HG02642 (cell line): ENCODE measurements around the gene KCNQ5.

Experiments
- ATAC-seq: cut with Tn5 transposase; IDR thresholded peaks from one replicate; pipeline ENCODE4 v1.9.1; 2021; ENCODE audit warnings: mild to moderate bottlenecking; ENCODE audit not compliant: unreplicated experiment, poor library complexity

KCNQ5 gene

DNA sequence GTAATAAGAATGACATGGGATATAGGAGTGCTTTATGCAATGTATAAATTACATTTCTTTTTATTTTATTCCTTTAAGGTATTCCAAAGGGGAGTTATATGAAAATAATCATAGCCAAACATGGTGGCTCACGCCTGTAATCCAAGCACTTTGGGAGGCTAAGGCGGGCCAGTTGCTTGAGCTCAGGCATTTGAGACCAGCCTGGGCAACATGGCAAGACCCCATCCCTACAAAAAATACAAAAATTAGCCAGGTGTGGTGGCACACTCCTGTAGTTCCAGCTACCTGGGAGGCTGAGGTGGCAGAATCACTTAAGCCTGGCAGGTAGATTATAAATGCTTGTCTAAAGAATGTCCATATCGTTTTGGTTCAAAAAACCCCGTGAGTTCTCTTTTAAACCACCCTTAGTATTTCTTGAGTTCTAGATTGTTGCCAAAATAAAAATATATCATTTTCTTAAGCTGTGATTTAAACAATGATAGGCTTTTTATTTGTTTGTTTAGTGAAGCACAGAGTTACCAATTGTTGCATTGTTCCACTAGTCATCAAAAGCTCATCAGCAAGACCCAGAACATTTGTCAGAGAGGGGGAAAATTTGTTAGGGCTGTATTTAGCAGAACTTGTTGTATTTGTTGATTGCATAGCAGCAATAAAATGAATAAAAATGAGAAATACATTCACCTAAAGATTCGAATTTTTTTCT lies 457.2 kb downstream of the KCNQ5 start:
- no peak for ATAC-seq

DNA sequence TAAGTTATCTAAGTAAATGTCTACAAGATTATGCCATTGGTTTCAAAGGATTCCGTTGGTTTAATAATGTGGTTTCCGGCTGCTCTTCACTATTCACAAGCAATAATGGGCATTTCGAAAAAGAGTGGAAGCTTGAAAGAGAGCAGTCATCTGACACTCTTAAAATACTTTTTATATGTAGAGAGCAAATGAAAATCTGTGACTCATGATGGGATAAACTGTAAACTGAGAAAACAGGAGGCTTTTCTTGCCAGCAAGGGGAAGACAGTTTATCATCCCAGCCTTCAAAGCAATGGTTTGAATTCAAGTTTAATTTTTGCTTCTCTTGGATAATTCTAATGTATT lies 457.7 kb downstream of the KCNQ5 start:
- ATAC-seq: no peak

DNA sequence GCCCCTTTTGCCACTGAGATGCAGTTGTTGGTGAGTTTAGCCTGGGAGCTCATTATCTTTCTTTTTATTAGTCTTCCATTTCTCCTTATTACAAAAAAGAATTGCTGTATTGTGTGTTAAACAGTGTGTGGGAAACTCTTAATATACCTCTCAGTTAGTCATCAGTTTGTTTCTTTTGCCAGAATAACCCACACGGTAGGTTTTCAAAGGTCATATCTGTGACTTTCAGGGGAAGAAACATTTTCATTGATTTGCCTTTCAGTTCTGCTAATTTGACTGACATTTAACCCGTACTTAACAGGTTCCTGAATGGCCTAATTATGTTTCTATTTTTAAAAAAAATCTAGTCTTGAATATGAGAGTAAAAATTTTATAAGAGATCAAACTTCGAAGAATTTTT lies 458.1 kb downstream of the KCNQ5 start:
- peak; percentile 72 for ATAC-seq

DNA sequence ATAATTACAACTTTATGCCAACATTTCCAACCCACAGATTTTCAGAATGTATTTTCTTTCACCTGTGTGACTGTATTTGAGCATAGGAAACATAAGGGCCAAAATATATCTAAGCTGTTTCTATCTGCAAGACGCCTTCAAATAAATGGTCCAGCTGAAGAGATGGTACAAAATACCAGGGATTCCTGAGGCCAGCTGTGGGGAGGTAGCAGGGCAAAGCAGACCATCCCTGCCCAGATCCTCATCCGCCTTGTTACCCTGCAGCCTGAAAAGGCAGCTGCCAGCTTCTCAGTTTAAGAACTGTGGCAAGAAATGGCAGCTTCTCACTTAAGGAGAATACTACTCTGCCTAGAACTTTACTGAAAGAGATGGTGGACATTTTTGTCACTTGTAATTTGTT lies 460.1 kb downstream of the KCNQ5 start:
- no peak for ATAC-seq

DNA sequence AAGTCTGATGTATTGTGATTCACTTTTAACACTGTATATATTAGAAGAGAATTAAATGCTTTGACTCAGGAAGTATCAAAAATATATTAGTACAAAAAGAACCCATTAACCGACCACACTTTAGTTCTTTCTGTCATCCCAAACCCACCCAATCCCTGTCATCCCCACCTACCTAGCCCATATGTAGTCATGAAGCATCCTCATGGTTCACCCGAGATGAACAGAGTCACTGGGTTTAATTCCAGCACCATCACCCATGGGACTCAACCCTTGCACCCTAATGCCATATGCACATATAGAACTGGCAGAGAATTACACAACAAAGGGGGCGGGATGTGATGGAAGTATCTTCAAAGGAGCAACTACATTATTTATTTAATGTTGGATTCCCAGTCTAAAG lies 462.0 kb downstream of the KCNQ5 start:
- ATAC-seq: no peak

DNA sequence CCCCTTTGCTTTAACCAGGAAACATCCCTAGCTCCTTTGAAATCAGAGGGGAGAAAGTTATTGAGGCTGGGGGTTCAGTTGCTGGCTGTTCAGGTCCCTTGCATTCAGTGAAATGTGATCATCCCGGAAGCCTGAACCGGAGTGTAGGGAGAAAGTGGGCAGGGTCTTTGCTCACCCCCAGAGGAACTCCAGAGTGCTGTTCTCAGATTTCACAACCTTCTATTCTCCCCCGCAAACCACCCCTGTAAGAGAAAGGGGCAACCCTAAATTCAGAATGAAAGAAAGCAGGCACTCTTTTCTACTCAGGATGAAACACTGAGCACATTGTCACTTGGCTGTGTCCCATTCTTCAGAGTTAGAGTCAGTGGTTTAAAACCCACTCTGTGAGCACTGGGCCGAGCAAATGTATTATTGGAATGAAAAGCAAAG lies 463.6 kb downstream of the KCNQ5 start:
- peak; percentile 73 for ATAC-seq

DNA sequence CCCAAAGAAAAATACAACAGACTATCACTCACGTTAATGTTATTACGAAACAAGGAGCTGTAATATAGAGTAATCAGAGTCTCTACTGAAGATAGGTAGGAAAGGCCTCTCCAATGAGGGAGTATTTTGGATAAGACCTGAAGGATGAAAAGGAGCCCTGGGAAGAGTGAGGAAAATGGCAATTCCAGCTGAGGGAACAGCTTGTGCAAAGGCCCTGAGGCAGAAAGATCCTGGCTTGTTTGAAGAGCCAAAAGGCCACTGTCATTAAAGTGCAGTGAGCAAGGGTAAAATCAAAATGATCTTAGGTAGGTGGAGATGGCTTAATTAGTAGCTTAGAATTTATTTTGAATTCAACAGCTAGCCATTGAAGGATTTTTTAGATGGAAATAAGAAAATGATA lies 464.9 kb downstream of the KCNQ5 start:
- ATAC-seq: no peak

DNA sequence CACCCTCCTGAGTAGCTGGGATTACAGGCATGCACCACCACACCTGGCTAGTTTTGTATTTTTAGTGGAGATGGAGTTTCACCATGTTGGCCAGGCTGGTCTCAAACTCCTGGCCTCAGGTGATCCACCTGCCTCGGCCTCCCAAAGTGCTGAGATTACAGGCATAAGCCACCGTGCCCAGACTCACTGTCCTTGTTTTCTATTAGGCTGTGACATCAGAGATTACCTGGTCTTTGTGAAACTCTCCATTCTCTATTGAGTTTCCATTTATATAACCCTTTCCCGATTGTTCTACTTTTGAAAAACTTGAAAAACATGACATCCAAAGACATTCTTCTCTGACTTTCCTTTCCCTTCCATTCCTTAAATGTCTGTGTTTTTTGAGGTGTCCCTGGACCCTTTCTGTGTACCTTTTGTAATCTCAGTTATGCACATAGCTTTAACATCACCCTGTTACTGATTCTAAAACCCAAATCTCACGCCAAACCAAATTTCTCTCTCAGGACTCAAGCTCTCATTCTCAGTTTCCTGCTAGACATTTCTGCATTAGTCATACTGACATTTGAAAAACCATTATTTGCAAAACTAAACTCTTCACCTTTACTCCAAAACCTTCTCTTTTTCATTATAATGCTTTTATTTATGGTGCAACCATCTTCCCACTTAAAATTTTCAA lies 466.4 kb downstream of the KCNQ5 start:
- ATAC-seq: peak; percentile 77

DNA sequence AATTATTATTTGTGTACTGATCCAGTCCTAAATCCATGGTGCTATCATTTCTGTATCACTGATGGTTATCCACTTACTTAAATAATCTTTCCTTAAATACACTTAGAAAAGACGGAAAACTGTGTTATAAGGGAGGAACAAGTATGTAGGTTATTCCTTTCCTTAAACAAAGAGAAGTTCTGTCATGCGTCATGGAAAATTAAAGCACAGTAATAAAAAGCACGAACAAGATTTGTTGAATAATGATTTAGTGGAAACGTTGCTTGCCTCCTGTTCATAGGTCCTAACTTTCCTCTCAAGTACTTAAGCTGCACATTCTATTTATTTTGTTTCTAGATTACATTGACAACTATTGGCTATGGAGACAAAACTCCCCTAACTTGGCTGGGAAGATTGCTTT lies 483.1 kb downstream of the KCNQ5 start:
- no peak for ATAC-seq

DNA sequence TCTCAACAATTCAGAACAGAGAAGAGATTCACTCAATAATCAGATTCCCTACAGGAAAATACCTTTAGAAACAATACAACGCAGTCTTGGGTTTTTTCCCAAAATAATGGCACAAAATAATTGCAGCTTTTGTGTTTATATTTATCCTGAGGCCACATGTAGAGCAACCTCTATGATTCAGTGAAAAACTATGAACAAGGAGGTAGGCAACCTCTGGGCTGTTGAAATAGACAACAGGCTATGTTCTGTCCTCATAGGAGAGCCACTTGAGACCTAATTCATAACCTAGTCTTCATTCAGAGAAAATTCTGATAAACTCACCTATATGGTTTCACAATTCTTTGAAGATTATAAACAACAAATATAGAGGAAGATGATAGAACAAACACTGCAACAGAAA lies 485.2 kb downstream of the KCNQ5 start:
- no peak for ATAC-seq

DNA sequence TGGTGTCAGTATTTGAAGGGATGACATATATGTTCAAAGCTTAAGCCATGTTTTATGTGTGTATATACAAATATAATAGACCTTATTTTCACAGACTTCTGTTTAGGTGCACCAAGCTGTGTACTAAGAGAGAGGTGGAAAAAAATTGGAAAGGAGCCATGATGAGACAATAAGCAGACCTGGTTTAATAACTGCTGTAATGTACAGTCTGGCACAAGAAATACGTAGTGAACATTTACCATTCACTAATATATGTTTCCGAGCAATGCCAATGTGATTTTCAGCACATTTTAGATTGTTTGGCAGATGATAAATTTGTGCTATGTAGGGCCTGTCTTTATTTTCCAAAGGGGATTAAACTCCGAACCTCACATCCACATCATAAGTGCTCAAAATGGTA lies 487.1 kb downstream of the KCNQ5 start:
- ATAC-seq: no peak

DNA sequence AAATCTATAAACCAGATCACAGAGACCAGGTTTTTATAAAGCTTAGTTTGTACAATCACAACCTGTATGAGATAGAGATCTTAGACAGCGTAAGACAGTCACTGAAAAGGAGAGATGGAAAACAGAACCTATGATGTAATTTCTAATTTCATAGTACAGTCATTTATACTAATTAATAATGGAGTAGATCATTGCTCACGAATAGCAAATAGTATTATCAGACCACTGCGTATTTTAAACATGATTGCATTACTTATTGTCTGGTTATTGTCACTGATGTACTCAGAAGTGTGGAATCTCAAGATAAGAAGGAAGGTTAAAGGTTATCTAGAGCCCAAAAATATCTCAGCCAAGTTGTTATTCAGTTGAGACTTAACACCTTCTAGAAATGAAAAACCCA lies 487.8 kb downstream of the KCNQ5 start:
- no peak for ATAC-seq

DNA sequence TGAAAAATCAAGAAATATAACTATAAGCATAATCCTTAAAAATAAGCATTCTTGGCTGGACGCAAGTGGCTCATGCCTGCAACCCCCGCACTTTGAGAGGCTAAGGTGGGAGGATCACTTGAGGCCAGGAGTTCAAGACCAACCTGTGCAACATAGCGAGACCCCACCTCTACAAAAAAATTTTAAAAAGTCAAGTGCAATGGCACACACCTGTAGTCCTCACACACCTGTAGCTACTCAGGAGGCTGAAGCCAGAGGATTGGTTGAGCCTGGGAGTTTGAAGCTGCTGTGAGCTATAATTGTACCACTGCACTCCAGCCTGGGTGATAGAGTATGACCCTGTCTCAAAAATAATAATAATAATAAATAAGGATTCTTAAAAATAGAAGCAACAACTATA lies 494.5 kb downstream of the KCNQ5 start:
- ATAC-seq: no peak

DNA sequence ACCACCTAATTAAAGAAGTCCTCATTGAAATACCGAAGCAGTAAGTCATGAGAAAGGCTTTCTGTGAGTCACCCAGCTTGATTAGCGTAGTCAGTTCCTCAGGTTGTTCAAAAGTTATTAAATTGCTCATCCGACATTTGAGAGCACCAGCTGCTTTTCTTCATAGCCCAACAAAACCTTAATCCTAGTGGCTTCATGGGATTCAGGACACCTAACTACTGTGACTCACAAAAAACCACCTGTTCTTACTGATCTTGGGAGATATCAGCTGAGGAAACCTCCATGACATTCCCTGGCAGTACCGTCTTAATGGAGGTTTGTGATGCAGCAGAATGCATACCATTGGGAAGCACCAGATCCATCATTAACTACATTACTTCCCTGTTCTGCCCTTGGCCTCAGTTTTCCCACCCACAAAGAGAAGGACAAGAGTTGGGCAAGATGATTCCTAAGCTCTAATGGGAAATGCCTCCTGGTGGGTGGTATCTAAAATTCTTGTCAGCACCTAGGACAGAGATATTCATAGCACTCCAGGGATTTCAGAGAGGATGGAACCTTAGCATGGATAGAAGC lies 499.6 kb downstream of the KCNQ5 start:
- no peak for ATAC-seq

DNA sequence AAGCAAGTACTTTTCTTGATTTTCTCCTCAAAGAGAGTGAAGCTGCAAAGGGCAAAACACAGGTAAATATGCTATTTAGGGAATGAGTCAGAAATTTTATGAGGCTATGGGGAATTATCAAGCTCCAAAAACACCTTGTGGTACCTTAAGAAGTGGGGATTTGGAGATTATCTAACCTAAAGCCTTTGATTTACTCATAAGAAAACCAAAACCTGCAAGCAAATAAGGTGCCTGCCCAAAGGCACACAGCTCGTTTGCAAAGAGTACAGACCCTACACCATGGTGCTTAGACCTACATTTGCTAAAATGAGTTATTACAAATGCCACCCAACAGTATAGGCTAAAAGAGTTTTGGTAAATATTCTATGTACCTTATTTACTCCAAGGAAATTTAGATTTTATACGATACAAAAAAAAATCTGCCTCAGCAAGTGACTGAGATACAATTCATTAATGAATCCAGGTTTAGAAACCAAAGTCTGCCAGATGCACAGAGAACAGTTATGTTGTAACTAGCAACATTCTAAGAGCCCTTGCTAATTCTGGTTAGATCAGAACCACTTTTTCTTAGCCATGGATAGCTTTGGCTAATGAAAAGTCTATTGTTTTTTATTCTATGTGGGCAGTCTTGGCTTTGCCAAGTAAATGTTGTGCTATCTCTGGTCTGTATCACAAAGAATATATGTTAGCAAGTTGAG lies 501.9 kb downstream of the KCNQ5 start:
- peak; percentile 85 for ATAC-seq

DNA sequence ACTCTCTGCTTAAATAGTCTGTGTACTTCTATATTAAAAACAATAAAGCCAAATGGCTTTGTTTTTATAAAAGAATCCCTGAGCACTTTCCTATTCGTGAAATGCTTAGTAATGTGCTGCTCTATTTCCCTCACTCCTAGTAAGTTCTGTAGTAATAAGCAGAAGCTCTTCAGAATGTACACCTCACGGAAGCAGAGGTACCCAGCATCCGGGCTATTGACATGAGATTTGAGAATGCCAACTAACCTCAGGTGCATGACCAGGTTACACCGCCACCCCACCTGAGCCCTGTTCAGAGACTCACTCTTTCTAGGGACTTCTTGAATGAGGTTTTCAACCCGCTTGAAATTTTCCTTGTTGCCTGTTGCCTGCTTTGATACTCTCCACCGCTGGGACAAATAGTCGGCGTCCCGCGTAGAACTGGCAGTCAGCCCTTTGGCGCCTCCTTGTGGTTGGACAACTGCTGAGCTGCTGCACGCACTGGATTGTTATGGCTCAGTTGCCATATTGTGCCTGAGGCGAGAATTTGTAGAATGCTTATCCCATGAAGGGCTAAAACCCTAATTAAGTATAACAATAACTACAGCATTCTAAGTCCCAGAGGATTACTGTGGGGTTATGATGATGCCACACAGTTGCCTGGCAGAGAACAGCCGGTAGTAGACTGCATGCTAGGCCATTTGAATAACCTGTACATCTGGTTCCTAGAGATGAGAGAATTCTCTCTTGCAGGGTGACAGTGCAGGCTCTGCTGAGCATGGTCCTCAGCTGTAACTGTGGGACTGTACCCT lies 508.0 kb downstream of the KCNQ5 start:
- ATAC-seq: peak; percentile 96

DNA sequence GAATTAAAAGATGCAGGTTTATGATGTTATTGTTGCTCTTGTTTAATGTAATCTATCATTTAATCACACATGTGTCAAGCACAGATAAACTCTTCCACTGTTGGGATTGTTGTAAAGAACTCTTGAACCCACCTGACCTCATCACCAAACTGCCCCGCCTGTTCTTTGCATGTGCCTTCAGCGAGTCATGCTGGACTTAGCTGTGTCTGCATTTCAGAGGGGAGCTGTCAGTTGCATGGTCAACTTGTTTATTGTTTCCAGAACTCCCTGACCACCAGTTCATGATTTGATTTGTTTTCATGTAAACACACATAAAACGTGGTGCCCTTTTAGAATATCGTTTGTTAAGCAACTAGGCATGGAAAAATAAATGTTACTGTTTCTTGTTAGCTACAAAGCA lies 509.8 kb downstream of the KCNQ5 start:
- ATAC-seq: no peak

DNA sequence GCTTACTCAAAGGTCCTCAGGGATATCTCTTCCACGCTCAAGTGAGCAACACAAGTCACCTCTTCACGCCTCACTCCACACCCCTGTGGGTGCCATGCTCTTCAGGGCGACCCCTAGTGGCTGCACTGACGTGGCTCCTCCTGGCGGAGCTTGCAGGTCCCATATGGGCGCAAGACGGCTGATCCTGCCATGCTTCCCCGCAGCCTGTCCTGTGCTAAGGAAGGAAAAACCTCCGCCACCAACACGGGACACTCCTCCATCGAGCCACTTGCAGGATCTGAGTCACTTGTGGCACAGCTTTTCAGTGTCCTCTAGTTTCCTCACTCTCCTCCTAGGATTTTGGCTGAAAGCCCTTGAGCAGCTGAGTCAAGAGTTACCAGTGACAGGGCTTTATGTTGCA lies 512.7 kb downstream of the KCNQ5 start:
- peak; percentile 49 for ATAC-seq

DNA sequence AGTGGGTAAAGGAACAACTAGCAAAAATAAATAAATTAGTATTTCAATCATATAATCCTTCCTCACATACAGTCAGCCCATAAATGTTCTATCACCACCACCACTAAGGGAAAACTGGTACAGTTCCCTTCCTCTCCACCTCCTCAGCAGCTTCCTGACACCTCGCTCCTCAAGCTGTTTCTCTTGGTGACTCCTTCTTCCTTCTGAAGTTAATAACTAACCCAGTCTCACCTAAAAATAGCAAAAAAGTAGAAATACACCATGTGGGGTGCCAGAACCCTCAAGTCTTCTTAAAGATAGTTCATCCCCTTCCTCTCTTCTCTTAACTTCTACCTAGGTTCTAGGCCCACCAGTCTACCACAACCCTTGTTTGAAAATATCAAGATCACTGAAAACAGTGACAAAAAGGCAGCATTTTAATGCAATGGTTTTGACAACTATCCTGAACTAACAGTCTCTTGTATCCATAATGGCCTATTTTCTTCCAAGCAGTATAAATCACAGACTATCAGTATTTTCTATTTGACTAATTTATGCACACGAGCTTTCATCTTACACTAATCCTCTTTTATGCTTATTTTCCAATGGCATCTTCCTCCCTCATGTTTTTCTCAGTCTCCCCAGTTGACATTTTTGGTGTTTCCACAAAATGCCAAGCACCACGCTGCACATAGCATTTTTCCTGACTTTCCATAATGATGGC lies 518.0 kb downstream of the KCNQ5 start:
- peak; percentile 62 for ATAC-seq

DNA sequence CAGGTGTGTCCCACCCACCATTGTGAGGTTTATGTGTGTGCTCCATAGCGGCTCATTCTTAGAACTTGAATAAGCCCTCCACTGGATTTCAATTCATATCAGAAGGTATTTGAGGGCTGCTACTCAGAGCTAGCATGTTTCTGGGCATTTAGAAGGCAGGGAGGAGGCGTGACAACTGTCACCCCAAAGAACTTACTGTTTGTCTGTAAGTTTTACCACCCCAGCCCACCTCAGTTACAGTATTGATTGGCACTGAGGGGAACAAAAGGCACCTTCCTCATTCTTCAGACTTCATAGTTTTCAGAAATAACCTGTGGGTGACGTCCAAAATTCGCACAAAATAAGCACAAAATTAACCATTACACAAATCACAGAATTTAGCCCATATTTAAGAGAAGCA lies 521.7 kb downstream of the KCNQ5 start:
- no peak for ATAC-seq
